Sigmoid colon (tissue), 4 donors: ENCODE data around the gene DGKI.

Source experiments
- POLR2A ChIP-seq, 2 donors: fragments of 450-650 bp; IDR thresholded peaks; one replicate each; pipeline ENCODE4 v1.6.1; 2016; ENCODE audit warnings: antibody characterized with exemption in 2 of 2, mild to moderate bottlenecking in 2 of 2, moderate library complexity in 2 of 2
- POLR2AphosphoS5 ChIP-seq, 4 donors: sonication (generic); formaldehyde crosslinking; IDR thresholded peaks; one replicate each; pipeline ENCODE4 v1.6.1; 2017; ENCODE audit warnings: antibody characterized with exemption in 4 of 4
- TF ChIP-seq, protein P1 (sequence below), 4 experiments: fragments of 450-650 bp in 3 of 4; fragments of 200-600 bp in 1 of 4; IDR thresholded peaks; one replicate each; pipeline ENCODE4 v1.5.1; 2016 to 2019; ENCODE audit warnings: antibody characterized with exemption in 4 of 4, mild to moderate bottlenecking in 3 of 4, moderate library complexity in 2 of 4

DNA sequence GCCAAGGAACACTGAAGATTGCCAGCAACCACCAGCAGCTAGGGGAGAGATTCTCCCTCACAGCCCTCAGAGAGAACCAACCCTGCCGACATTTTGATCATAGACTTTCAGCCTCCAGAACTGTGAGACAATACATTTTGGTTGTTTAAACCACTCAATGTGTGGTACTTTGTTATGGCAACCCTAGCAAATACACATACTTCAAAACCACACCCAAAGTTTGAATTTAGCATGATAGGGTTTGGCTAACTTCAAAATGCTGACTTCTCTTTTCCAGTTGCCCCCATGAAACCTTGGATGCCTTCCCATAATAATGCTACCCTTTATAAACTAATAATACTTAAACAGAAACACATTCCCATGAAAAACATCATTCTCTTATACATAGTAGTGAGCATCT, 149.8 kb downstream of the DGKI start:
- TF ChIP-seq, protein P1, sequence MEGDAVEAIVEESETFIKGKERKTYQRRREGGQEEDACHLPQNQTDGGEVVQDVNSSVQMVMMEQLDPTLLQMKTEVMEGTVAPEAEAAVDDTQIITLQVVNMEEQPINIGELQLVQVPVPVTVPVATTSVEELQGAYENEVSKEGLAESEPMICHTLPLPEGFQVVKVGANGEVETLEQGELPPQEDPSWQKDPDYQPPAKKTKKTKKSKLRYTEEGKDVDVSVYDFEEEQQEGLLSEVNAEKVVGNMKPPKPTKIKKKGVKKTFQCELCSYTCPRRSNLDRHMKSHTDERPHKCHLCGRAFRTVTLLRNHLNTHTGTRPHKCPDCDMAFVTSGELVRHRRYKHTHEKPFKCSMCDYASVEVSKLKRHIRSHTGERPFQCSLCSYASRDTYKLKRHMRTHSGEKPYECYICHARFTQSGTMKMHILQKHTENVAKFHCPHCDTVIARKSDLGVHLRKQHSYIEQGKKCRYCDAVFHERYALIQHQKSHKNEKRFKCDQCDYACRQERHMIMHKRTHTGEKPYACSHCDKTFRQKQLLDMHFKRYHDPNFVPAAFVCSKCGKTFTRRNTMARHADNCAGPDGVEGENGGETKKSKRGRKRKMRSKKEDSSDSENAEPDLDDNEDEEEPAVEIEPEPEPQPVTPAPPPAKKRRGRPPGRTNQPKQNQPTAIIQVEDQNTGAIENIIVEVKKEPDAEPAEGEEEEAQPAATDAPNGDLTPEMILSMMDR (IDR thresholded peaks at IDR 0.05): no peak
- no peak for TF ChIP-seq POLR2AphosphoS5 (IDR thresholded peaks at IDR 0.05)
- no peak for TF ChIP-seq POLR2A (IDR thresholded peaks at IDR 0.05)
